Neural progenitor cell (in vitro differentiated cells): ENCODE measurements around the gene PRKAB1. TPM values are rescaled to one million over a fixed set of nuclear protein-coding genes. Genes with fewer than 3 reads are reported as not detected.

ENCODE experiments used
- DNase-seq: peaks from one replicate; pipeline ENCODE4 v3.0.0-alpha.2; 2016; ENCODE audit warnings: low spot score
- H2AFZ ChIP-seq: fragments of 200-600 bp; sonication (generic); replicated peaks from 2 replicates; pipeline ENCODE4 v1.6.1; 2016; ENCODE audit warnings: antibody characterized with exemption
- H3F3A ChIP-seq: fragments of 200-600 bp; sonication (generic); 2 replicates; pipeline ENCODE4 v1.6.1; 2016; ENCODE audit warnings: antibody characterized with exemption, low read depth
- H3K27ac ChIP-seq: fragments of 200-600 bp; sonication (generic); 2 replicates; pipeline ENCODE4 v1.5.1; 2016; ENCODE audit warnings: mild to moderate bottlenecking
- H3K27me3 ChIP-seq: fragments of 200-600 bp; sonication (generic); 2 replicates; pipeline ENCODE4 v1.6.1; 2016; ENCODE audit warnings: mild to moderate bottlenecking, moderate library complexity
- H3K36me3 ChIP-seq: fragments of 200-600 bp; sonication (generic); 2 replicates; pipeline ENCODE4 v1.5.1; 2016
- H3K4me1 ChIP-seq: fragments of 200-600 bp; sonication (generic); 2 replicates; pipeline ENCODE4 v1.6.1; 2016; ENCODE audit warnings: mixed run types
- H3K4me2 ChIP-seq: fragments of 200-600 bp; sonication (generic); 2 replicates; pipeline ENCODE4 v1.6.1; 2016
- H3K4me3 ChIP-seq: fragments of 200-600 bp; sonication (generic); 2 replicates; pipeline ENCODE4 v1.5.1; 2016
- H3K79me2 ChIP-seq: fragments of 200-600 bp; sonication (generic); 2 replicates; pipeline ENCODE4 v1.6.1; 2016; ENCODE audit warnings: low read depth
- H3K9ac ChIP-seq: fragments of 200-600 bp; sonication (generic); 2 replicates; pipeline ENCODE4 v1.6.1; 2016
- H3K9me3 ChIP-seq: fragments of 200-600 bp; sonication (generic); 2 replicates; pipeline ENCODE4 v1.5.1; 2016; ENCODE audit warnings: low read depth
- H4K20me1 ChIP-seq: fragments of 200-600 bp; sonication (generic); 2 replicates; pipeline ENCODE4 v1.6.1; 2016; ENCODE audit warnings: low read depth
- H3K27ac Mint-ChIP-seq: 3 replicates; pipeline ENCODE4 v1.8.0; 2021; ENCODE audit warnings: mixed read lengths
- H3K27me3 Mint-ChIP-seq: 2 replicates; pipeline ENCODE4 v1.8.0; 2022; ENCODE audit warnings: low read depth, mild to moderate bottlenecking, inconsistent platforms, moderate library complexity, mixed read lengths; ENCODE audit not compliant: insufficient read depth
- H3K36me3 Mint-ChIP-seq: 3 replicates; pipeline ENCODE4 v1.8.0; 2021; ENCODE audit warnings: mixed read lengths
- H3K4me1 Mint-ChIP-seq: 3 replicates; pipeline ENCODE4 v1.8.0; 2021; ENCODE audit warnings: mixed read lengths
- H3K4me3 Mint-ChIP-seq: 3 replicates; pipeline ENCODE4 v1.8.0; 2021; ENCODE audit warnings: mild to moderate bottlenecking, moderate library complexity, mixed read lengths
- H3K9me3 Mint-ChIP-seq: 3 replicates; pipeline ENCODE4 v1.8.0; 2020; ENCODE audit warnings: mixed read lengths
- EZH2 ChIP-seq: fragments of 200-600 bp; sonication (generic); IDR thresholded peaks from 2 replicates; pipeline ENCODE4 v1.6.1; 2017; ENCODE audit warnings: antibody characterized with exemption, mild to moderate bottlenecking, moderate library complexity
- EZH2phosphoT487 ChIP-seq: fragments of 200-600 bp; sonication (generic); IDR thresholded peaks from 2 replicates; pipeline ENCODE4 v1.6.1; 2017; ENCODE audit warnings: antibody characterized with exemption
- total RNA-seq: library from RNA; depleted of rRNA; stranded (reverse); fragments of >200 nt; gene quantifications from 2 replicates; pipeline ENCODE4 v1.2.3, GENCODE V29; 2015; ENCODE audit warnings: low replicate concordance
- TF ChIP-seq, protein P1 (sequence below): fragments of 200-600 bp; sonication (generic); IDR thresholded peaks from 2 replicates; pipeline ENCODE4 v1.5.1; 2017; ENCODE audit warnings: antibody characterized with exemption, mild to moderate bottlenecking

The PRKAB1 gene
- total RNA-seq, 1 donor from 2014 or later = 24.5 TPM

GRCh38 chr12:119659289-119659897 lies 8.5 kb upstream of the PRKAB1 start:
- TF ChIP-seq, protein P1, sequence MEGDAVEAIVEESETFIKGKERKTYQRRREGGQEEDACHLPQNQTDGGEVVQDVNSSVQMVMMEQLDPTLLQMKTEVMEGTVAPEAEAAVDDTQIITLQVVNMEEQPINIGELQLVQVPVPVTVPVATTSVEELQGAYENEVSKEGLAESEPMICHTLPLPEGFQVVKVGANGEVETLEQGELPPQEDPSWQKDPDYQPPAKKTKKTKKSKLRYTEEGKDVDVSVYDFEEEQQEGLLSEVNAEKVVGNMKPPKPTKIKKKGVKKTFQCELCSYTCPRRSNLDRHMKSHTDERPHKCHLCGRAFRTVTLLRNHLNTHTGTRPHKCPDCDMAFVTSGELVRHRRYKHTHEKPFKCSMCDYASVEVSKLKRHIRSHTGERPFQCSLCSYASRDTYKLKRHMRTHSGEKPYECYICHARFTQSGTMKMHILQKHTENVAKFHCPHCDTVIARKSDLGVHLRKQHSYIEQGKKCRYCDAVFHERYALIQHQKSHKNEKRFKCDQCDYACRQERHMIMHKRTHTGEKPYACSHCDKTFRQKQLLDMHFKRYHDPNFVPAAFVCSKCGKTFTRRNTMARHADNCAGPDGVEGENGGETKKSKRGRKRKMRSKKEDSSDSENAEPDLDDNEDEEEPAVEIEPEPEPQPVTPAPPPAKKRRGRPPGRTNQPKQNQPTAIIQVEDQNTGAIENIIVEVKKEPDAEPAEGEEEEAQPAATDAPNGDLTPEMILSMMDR = peak; percentile 90
- TF ChIP-seq EZH2 = no peak
- no peak overlapping the region for H3K27ac Mint-ChIP-seq
- Histone ChIP-seq H3K27me3 (peaks cover 31% of the 10 kb centered on the region), H3K4me3 (no peak overlapping the region), H3K4me2 (no peak overlapping the region), H3K36me3 (no peaks in the 10 kb centered on the region), H2AFZ (no peak overlapping the region), H3K9me3 (peaks cover 2% of the 10 kb centered on the region), H3F3A (no peaks in the 10 kb centered on the region), H3K27ac (no peak overlapping the region), H3K79me2 (no peaks in the 10 kb centered on the region), H4K20me1 (no peaks in the 10 kb centered on the region), H3K9ac (no peak overlapping the region), H3K4me1 (no peaks in the 10 kb centered on the region)
- peaks cover 8% of the 10 kb centered on the region for H3K27me3 Mint-ChIP-seq
- no peaks in the 10 kb centered on the region for H3K36me3 Mint-ChIP-seq
- H3K4me1 Mint-ChIP-seq = no peaks in the 10 kb centered on the region
- no peak overlapping the region for H3K4me3 Mint-ChIP-seq
- H3K9me3 Mint-ChIP-seq = no peaks in the 10 kb centered on the region
- peak; percentile 50 for DNase-seq

DNA sequence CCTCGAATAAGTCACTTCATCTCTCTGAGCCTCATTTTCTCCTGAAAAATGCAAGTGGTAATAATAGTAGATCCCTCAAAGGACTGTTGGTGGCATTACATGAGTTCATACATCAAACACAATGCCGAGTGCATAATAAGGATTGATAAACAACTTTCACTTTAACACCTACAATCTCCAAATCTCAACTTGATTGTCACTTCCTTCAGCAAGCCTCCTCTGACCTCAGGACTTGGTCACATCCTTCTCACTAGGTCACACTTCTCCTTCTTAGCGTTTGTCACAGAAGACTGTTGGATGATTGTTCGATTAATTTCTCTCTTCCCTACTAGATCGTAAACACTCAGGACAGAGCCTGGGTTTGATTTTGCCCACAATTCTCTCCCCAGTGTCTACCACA lies 7.9 kb upstream of the PRKAB1 start:
- H3K9ac ChIP-seq = no peak overlapping the region
- Mint-ChIP-seq H3K27ac (no peak overlapping the region), H3K9me3 (no peaks in the 10 kb centered on the region), H3K4me3 (no peak overlapping the region), H3K36me3 (no peaks in the 10 kb centered on the region), H3K4me1 (no peaks in the 10 kb centered on the region), H3K27me3 (peaks cover 8% of the 10 kb centered on the region)
- TF ChIP-seq EZH2phosphoT487 (no peak), EZH2 (no peak)
- TF ChIP-seq, protein P1 = no peak
- DNase-seq = no peak
- no peak overlapping the region for H3K4me3 ChIP-seq
- H3K79me2 ChIP-seq = no peaks in the 10 kb centered on the region
- no peaks in the 10 kb centered on the region for H3F3A ChIP-seq
- no peak overlapping the region for H3K27ac ChIP-seq
- H3K4me1 ChIP-seq = no peaks in the 10 kb centered on the region
- H3K4me2 ChIP-seq = no peak overlapping the region
- H3K27me3 ChIP-seq = peaks cover 31% of the 10 kb centered on the region
- no peaks in the 10 kb centered on the region for H4K20me1 ChIP-seq
- no peaks in the 10 kb centered on the region for H3K36me3 ChIP-seq
- no peaks in the 10 kb centered on the region for H3K9me3 ChIP-seq
- no peak overlapping the region for H2AFZ ChIP-seq

DNA sequence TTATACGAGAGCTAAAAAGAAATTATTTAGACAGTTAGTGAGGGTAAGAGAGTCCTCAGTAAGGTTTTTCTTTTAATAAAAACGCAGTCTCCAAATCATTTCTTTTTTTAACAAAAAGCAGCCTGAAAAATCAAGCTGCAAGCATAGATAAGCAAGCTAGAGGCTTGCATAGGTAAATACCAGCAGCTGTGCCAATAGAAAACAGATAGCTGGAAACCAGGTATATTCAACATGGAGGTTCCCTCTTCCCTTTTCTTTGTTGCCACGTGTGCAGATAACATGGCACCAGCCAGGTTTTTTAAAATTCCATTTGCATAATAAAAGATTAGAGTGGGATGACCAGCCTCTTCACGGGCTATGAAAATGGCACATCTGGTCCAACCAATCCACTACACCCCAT lies 6.1 kb upstream of the PRKAB1 start:
- Histone ChIP-seq H3K79me2 (no peaks in the 10 kb centered on the region), H3K9ac (no peak overlapping the region), H3F3A (peaks cover 1% of the 10 kb centered on the region), H3K4me3 (no peak overlapping the region), H3K4me1 (no peaks in the 10 kb centered on the region), H2AFZ (no peak overlapping the region), H3K4me2 (no peak overlapping the region), H3K27ac (no peak overlapping the region), H3K36me3 (no peaks in the 10 kb centered on the region), H3K27me3 (peaks cover 31% of the 10 kb centered on the region), H3K9me3 (no peaks in the 10 kb centered on the region), H4K20me1 (no peaks in the 10 kb centered on the region)
- TF ChIP-seq, protein P1 = no peak
- TF ChIP-seq EZH2 = no peak
- no peak for TF ChIP-seq EZH2phosphoT487
- no peaks in the 10 kb centered on the region for H3K4me1 Mint-ChIP-seq
- H3K27ac Mint-ChIP-seq = no peak overlapping the region
- no peak for DNase-seq
- H3K27me3 Mint-ChIP-seq = peaks cover 8% of the 10 kb centered on the region
- no peak overlapping the region for H3K4me3 Mint-ChIP-seq
- no peaks in the 10 kb centered on the region for H3K9me3 Mint-ChIP-seq
- H3K36me3 Mint-ChIP-seq = no peaks in the 10 kb centered on the region
